Kasumi-1 (cell line): ENCODE results near the gene CROT.

Experiments
- DNase-seq, 2 experiments: peaks; one replicate each; lab custom pipeline; 2025; lab: John Stamatoyannopoulos, UW

CROT gene

DNA sequence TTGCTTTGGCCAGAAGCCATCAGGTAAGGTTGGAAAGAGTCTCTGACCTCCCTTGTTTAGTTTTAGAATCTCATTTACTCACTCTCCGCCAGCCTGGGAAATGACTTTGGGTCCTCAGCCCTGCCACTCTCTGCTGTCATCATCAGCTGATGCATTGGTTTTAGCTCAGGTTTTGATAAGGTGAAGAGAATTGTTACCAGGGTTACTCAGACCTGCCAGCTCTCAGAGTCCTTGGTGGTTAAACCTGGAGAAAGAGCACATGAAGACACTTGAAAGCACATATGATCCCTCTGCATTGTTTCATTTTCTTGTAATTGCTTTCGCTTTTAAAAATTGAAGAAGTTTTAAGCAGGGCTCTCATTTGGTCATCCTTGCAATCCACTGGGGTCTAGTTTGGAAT, 4.0 kb upstream of the CROT start:
- no peak for DNase-seq

DNA sequence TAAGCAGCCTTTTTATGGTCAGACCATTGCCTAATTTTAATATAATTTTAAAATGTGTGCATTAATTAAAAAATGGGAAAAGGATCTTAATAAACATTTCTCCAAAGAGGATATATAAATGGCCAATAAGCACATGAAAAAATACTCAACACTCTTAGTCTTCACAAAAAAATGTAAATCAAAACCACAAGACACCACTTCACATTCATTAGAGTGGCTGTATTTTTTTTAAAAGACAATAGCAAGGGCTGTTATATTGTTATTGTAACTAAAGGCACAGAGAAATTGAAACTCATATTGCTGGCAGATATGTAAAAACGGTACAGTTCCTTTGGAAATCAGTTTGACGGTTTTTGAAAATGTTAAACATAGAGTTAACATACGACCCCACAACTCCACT, 3.2 kb upstream of the CROT start:
- no peak for DNase-seq

DNA sequence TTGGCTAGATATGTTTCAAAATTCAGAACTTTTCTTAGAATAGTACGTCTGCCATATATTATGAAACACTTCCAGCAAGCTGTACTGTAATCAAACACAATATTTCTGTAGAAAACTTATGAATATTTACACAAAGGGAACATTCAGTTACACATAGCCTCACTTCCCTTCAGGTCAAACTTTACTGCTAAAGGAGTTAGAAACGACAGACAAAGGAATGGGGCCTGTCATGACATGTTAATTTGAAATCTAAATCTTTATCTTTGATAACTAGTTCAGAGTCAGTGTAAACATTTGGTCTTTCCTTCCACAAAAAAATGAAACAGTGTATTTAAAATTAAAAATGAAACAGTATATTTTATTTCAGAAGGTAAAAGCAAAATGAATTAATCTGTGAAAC, 1.0 kb upstream of the CROT start:
- no peak for DNase-seq

- peak in 1 of 2 experiments; percentile 22 for DNase-seq
Observed at GRCh38 chr7:87345962-87346371, 503 bp downstream of the CROT start.

- DNase-seq = no peak
Observed at GRCh38 chr7:87347207-87347606, 1.7 kb downstream of the CROT start.

GRCh38 chr7:87347664-87348063, 2.2 kb downstream of the CROT start:
- no peak for DNase-seq

GRCh38 chr7:87354749-87355148, 9.3 kb downstream of the CROT start:
- peak; percentile 4 to 17 for DNase-seq

GRCh38 chr7:87356448-87356847, 11.0 kb downstream of the CROT start:
- no peak for DNase-seq

- DNase-seq = no peak
Observed at GRCh38 chr7:87359366-87359765, 13.9 kb downstream of the CROT start.

DNA sequence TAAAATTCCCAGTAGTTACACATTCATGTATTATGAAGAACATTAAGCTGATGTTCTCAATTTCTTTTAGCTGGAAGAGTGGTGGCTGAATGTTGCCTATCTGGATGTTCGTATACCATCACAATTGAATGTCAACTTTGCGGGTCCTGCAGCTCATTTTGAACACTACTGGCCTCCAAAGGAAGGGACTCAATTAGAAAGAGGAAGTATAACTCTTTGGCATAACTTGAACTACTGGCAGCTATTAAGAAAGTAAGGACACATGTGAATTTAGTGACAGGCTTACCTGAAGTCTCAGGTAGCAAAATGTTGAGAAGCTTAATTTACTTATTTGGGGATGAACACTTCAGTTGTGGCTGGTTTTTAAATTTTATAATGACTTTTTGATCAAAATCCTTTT, 15.9 kb downstream of the CROT start:
- peak; percentile 8 to 12 for DNase-seq

GRCh38 chr7:87363342-87363741, 17.9 kb downstream of the CROT start:
- DNase-seq = no peak

DNA sequence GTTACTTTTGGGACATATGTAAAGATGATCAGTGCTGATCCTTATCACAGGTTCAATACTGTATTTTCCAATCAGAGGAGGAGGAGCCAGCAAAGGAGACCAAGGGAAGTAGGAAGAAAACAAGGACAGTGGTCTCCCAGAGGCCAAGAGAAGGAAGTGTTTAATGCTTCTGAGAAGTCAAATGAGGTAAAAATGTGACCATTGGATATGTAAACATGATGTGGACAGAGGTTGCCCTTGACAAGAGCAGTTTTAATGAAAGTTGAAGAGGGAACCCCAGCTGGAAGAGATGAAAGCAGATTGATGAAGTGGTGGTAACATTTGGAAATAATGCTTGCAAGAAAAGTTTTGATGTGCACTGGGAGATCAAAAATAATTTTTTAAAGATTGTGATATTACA, 18.8 kb downstream of the CROT start:
- DNase-seq = no peak

GRCh38 chr7:87369216-87369615, 23.8 kb downstream of the CROT start:
- no peak for DNase-seq

DNA sequence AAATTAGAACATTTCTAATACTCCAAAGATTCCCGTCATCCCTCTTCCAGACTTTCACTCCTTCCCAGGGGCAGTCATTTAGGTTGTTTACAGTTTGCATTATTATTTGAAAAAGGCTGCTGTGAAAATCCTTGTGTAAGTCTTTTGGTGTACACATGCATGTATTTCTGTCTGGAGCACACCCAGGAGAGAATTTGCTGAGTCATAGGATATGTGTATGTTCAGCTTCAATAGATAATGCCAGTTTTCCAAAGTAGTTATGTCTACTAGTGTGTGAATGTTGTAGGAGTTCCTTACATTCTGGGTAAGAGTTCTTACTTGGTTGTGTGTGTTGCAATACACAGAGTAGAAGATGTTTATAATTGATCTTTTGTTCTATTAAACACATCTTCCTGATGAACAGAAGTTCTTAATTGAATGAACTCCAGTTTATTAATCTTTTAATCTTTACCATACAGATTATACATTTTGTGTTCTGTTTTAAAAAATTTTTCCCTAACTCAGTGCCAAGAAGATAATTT, 25.3 kb downstream of the CROT start:
- no peak for DNase-seq

DNA sequence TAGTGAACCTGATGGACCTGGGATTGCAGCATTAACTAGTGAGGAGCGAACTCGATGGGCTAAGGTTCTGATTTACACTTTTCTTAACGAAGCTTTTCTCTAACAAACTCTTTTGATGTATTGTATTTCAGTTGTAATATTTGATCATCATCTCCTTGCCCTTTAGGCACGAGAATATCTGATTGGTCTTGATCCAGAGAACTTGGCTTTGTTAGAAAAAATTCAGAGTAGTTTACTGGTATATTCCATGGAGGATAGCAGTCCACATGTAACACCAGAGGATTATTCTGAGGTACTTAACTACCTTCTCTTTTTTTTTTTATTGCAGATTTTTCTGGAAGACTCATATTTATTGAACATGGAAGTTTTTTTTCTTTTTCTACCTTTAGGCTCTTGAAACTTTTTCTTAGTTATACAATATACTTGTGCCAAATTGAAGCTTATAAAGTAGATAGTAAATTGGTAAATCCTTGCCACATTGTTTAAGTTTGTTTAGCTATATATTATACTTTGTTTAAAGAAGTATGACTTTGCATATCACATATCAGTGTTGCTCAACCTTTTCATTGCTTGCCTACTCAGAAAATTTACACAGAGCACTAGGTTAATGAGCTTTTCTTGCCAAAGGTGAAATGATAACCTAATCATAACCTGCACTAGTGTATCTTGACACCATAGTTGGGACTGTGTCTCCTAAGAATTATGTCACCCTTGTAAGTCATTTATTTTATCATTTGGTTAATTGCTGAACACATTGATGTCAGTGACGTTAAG, 30.4 kb downstream of the CROT start:
- DNase-seq = no peak

DNA sequence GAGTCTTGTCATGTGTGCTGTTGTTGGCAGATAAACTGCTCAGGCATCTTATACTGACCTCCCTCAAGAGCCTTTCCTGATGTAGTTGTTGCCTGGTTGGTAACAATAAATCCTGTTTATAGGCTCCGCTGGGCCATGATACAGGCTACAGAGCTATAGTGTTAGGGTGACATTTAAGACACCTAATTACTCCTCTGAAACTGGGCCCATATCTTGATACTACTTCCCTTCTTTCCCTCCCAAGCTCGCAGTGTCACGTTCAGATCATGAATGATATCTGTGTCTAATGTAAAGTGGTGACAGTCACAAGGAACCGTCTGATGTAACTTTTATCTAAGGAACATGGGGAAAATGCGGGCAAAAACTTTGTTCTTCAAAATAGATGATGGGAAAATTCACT, 35.4 kb downstream of the CROT start:
- no peak for DNase-seq

DNA sequence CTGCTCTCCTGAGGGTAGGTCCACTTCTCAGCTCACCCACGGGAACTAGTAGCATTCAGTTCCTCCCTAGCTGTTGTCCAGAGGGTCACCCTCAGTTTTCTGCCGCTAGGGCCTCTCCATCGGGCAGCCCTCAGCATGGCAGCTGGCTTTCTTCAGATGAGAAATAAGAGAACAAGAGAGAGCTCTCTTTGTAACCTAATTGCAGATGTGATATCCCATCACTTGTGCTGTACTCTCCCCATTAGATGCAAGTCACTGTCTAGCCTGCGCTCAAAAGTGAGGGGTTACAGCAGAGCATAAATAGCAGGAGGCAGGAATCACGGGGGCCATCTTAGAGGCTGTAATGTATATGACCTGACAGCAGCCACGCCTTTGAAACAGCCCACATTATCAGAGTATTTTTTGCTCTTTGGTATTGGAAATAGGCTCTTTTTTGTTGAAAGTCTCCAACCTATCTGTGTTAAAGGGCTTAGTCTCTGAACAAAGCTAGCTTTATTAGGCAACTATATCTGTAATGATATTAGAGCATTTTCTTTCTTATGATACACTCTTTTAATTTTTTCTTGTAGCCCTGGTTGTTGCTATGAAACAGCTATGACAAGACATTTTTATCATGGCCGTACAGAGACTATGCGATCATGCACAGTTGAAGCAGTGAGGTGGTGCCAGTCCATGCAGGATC, 45.7 kb downstream of the CROT start:
- no peak for DNase-seq

GRCh38 chr7:87395442-87396020, 50.1 kb downstream of the CROT start:
- DNase-seq = no peak

DNA sequence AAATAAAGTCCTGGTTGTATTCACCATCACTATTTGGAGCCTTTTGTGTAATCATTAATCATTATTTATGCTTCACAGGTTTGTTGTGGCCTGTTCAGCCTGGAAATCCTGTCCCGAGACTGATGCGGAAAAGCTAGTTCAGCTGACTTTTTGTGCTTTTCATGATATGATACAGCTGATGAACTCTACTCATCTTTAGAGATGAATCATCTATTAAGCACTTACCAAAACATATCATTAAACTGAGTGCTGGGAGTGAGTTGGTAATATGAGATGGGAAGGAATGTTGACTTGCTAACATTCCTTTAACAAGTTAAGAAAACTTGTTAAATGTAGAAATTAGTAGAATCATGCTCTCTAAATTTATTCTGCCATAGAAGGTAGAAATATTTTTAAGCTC, 53.0 kb downstream of the CROT start:
- no peak for DNase-seq

DNA sequence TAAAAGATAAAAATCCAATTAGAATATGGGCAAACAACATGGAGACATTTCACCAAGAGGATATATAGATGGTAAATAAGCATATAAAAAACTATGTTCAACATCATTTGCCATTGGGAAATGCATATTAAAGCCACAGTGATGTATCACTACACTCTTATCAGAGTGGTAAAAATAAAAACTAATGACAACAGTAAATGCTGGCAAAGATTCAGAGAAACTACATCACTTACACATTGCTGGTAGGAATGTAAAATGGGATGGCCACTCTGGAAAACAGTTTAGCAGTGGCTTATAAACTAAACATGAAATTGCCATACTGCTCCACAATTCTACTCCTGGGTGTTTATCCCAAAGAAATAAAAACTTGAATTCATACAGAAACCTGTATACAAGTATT, 59.2 kb downstream of the CROT start:
- no peak for DNase-seq

DNA sequence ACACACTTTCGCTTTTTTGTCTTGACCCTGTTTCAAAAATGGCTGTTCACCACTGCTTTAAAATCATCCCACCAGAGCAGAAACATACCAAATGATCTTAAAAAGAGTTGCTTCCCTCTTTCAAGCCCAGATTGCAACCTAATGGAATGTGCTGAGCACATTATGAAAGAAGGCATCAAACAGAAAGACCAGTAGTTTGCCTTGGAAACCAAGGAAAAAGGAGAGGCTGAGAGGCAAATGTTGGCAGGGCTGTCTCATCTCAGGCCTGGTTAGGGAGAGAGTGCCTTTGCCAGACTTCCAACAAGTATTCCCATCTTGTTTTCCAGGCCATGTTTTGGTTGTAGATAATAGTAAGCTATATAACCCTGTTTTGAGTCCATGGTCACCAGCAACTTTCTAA, 65.7 kb downstream of the CROT start:
- no peak for DNase-seq

DNA sequence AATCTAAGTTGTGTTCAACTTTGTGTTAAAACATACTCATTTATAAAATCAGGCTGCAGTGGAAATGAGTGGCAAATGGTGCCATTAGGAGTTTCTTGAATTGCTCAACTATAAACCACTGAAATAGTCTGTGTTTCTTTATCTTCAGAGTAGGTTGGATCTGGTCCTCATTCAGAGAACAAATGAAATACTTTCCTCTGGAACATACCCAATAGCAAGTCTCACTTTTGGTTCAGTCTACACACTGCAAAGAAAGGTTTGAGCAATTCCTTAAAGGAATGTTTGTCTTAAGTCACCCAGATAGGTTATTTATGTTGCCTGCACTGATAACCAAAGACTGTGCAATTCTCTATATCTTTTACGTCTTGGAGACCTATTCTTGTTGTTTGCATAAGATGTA, 67.6 kb downstream of the CROT start:
- no peak for DNase-seq
